BJ (cell line): ENCODE data around the gene KLF11. TPM values are rescaled to one million over a fixed set of nuclear protein-coding genes. Genes with fewer than 3 reads are reported as not detected.

Experiments used
- CTCF ChIA-PET: fragments of 350-600 bp; formaldehyde crosslinking; extraction: SDS; loops from one replicate; lab custom pipeline; 2021; ENCODE audit warnings: antibody characterized with exemption, inconsistent platforms; lab: Yijun Ruan, JAX
- POLR2A ChIA-PET: fragments of 300-600 bp; sonication (Branson Sonifier 250); formaldehyde crosslinking; extraction: SDS; loops from one replicate; lab custom pipeline; 2021; ENCODE audit warnings: antibody characterized with exemption; lab: Charles Lee
- DNase-seq: peaks from one replicate; pipeline ENCODE4 v3.0.0-alpha.2; 2011; ENCODE audit warnings: low read depth
- H3K27me3 ChIP-seq: 2 replicates; pipeline ENCODE4 v1.6.0; 2011; ENCODE audit warnings: low read length; ENCODE audit not compliant: control insufficient read depth, insufficient read depth
- H3K36me3 ChIP-seq: 2 replicates; pipeline ENCODE4 v1.5.1; 2011; ENCODE audit warnings: low read length; ENCODE audit not compliant: control insufficient read depth, insufficient read depth
- H3K4me3 ChIP-seq: 2 replicates; pipeline ENCODE4 v1.5.1; 2011; ENCODE audit warnings: low read depth, mild to moderate bottlenecking, control low read depth, low read length
- CTCF ChIP-seq: IDR thresholded peaks from 2 replicates; pipeline ENCODE4 v1.5.1; 2011; ENCODE audit warnings: low read depth, mild to moderate bottlenecking, control low read depth, inconsistent platforms, low read length, moderate library complexity; ENCODE audit not compliant: insufficient read depth
- polyA plus RNA-seq: library from polyadenylated mRNA; depleted of rRNA; stranded (reverse); fragments of >200 nt; gene quantifications from 2 replicates; pipeline ENCODE4 v1.2.3, GENCODE V29; 2011

Gene KLF11
- polyA plus RNA-seq, 1 experiment: 21.7 TPM

- ChIA-PET CTCF (no interaction called here), POLR2A (no interaction called here)
- TF ChIP-seq CTCF: no peak
- no peak for DNase-seq
- H3K36me3 ChIP-seq: peaks cover 12% of the 10 kb centered on the region
- H3K4me3 ChIP-seq: no peak overlapping the region
- H3K27me3 ChIP-seq: no peaks in the 10 kb centered on the region
Measured at GRCh38 chr2:10054976-10055375, 11.6 kb downstream of the KLF11 start.

- Histone ChIP-seq H3K4me3 (no peak overlapping the region), H3K27me3 (no peaks in the 10 kb centered on the region), H3K36me3 (peaks cover 12% of the 10 kb centered on the region)
- POLR2A ChIA-PET: interaction anchor here (0.7 kb wide), 1 partner anchor 354 kb away, joined by 3 read pairs; no protein-coding TSS in a partner anchor
- CTCF ChIA-PET: interaction anchor here (0.8 to 5.6 kb wide), 8 partner anchors 8 to 379 kb away, joined by 3 to 40 read pairs (median 6); partner anchors contain the start of gene KLF11
- DNase-seq: no peak
- TF ChIP-seq CTCF: no peak
Measured at GRCh38 chr2:10056439-10056838, 13.1 kb downstream of the KLF11 start.

- Histone ChIP-seq H3K4me3 (peak overlapping the region; percentile 3; the same call in 1 of the 2 replicates), H3K27me3 (no peaks in the 10 kb centered on the region; the same call in 1 of the 2 replicates), H3K36me3 (peaks cover 9% of the 10 kb centered on the region)
- DNase-seq: no peak
- ChIA-PET CTCF (interaction anchor here (0.7 to 5.6 kb wide), 12 partner anchors 8 to 378 kb away, joined by 3 to 40 read pairs (median 6); partner anchors contain the start of gene KLF11), POLR2A (interaction anchor here (0.6 kb wide), 2 partner anchors 505 to 604 kb away, joined by 3 to 8 read pairs; no protein-coding TSS in a partner anchor)
- no peak for TF ChIP-seq CTCF
Measured at GRCh38 chr2:10057231-10058107, 14.1 kb downstream of the KLF11 start.

- TF ChIP-seq CTCF: no peak
- ChIA-PET POLR2A (no interaction called here), CTCF (interaction anchor here (1.1 to 5.6 kb wide), 8 partner anchors 9 to 258 kb away, joined by 3 to 40 read pairs (median 6); no protein-coding TSS in a partner anchor)
Measured at GRCh38 chr2:10058251-10059015, 15.1 kb downstream of the KLF11 start.

More at GRCh38 chr2:10058251-10059015, 15.1 kb downstream of the KLF11 start:
- H3K36me3 ChIP-seq: peaks cover 7% of the 10 kb centered on the region
- H3K27me3 ChIP-seq: no peaks in the 10 kb centered on the region; the same call in 1 of the 2 replicates
- H3K4me3 ChIP-seq: no peak overlapping the region
- no peak for DNase-seq
